HepG2 (cell line): Measurements from ENCODE around the gene PIK3R5.

Source experiments
- BHLHE40 ChIP-seq: IDR thresholded peaks from 2 replicates; pipeline ENCODE4 v1.6.1; 2011; ENCODE audit warnings: low read length, improper control_type of control experiment
- CTCF ChIP-seq: sonication (generic); formaldehyde crosslinking; IDR thresholded peaks from 2 replicates; pipeline ENCODE4 v1.5.0; 2020; ENCODE audit warnings: mild to moderate bottlenecking, missing genetic modification reagents, moderate library complexity
- PHF8 ChIP-seq: sonication (generic); formaldehyde crosslinking; IDR thresholded peaks from 2 replicates; pipeline ENCODE4 v1.5.0; 2020; ENCODE audit warnings: missing genetic modification reagents
- POLR2A ChIP-seq, 2 experiments: IDR thresholded peaks; 2 replicates each; pipeline ENCODE4 v1.6.1; 2011; ENCODE audit warnings: low read depth in 2 of 2, low read length in 2 of 2, mild to moderate bottlenecking in 1 of 2, moderate library complexity in 1 of 2; ENCODE audit not compliant: insufficient read depth in 1 of 2
- RAD21 ChIP-seq: fragments of 450-650 bp; formaldehyde crosslinking; IDR thresholded peaks from 2 replicates; pipeline ENCODE4 v1.5.0; 2020; ENCODE audit warnings: mild to moderate bottlenecking
- RERE ChIP-seq: IDR thresholded peaks from 2 replicates; pipeline ENCODE4 v1.6.1; 2016; ENCODE audit warnings: low read depth, missing genetic modification reagents, missing compliant biosample characterization
- U2AF1 ChIP-seq: fragments of 200-400 bp; formaldehyde crosslinking; optimal IDR thresholded peaks from 2 replicates; pipeline ENCODE3; 2017; ENCODE audit warnings: mild to moderate bottlenecking, low read depth, low read length
- ZFP82 ChIP-seq: sonication (generic); formaldehyde crosslinking; IDR thresholded peaks from 2 replicates; pipeline ENCODE4 v1.5.1; 2020; ENCODE audit warnings: mild to moderate bottlenecking, missing genetic modification reagents, borderline replicate concordance
- ZNF292 ChIP-seq: sonication (generic); formaldehyde crosslinking; IDR thresholded peaks from 2 replicates; pipeline ENCODE4 v1.8.1; 2022; ENCODE audit warnings: mild to moderate bottlenecking, low read depth, missing genetic modification reagents, borderline replicate concordance

- TF ChIP-seq POLR2A (IDR thresholded peaks at IDR 0.05; ENCODE audit: insufficient read depth in 1 of 2, low read depth in 2 of 2, low read length in 2 of 2) = no peak
- no peak for TF ChIP-seq BHLHE40
- TF ChIP-seq RERE = no peak
- TF ChIP-seq ZFP82 (CRISPR knock-in tag) = no peak
- no peak for TF ChIP-seq CTCF (CRISPR knock-in tag)
- no peak for TF ChIP-seq ZNF292
- TF ChIP-seq RAD21 (CRISPR knock-in tag) = no peak
- TF ChIP-seq U2AF1 = no peak
- TF ChIP-seq PHF8 (CRISPR knock-in tag) = no peak
These were observed 85.0 kb downstream of the PIK3R5 start for GRCh38 chr17:8880466-8880865.
